ENCODE data around the gene CDKN2B-AS1.

The CDKN2B-AS1 gene

DNA sequence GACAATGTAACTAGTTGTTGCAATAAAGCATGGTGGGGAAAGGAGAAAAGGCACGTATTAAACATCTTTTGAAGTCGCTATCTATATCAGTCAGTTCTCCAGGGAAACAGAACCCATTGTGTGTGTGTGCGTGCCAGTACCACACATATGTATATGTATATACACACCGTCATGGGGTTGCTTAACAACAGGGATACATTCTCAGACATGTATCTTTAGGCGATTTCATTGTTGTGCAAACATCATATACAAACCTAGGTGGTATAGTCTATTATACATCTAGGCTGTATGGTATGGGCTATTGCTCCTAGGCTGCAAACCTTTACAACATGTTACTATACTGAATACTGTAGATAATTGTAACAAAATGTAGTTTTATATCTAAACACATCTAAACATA is 2.3 kb downstream of the CDKN2B-AS1 start:
- Histone ChIP-seq H3K4me3 (ENCODE audit: low read depth, low read length) (no peak overlapping the region), H3K27ac (no peak overlapping the region), H3K27me3 (ENCODE audit: control insufficient read depth, insufficient read depth, low read length) (no peaks in the 10 kb centered on the region), H3K79me2 (no peaks in the 10 kb centered on the region), H3K4me2 (ENCODE audit: low read length) (no peak overlapping the region), H3K9me3 (ENCODE audit: control insufficient read depth, low read length) (no peaks in the 10 kb centered on the region), H2AFZ (no peak overlapping the region), H3K36me3 (ENCODE audit: control insufficient read depth, insufficient read depth, low read length) (no peaks in the 10 kb centered on the region), H3K4me1 (no peaks in the 10 kb centered on the region), H3K9ac (no peak overlapping the region)
- TF ChIP-seq, protein P1, sequence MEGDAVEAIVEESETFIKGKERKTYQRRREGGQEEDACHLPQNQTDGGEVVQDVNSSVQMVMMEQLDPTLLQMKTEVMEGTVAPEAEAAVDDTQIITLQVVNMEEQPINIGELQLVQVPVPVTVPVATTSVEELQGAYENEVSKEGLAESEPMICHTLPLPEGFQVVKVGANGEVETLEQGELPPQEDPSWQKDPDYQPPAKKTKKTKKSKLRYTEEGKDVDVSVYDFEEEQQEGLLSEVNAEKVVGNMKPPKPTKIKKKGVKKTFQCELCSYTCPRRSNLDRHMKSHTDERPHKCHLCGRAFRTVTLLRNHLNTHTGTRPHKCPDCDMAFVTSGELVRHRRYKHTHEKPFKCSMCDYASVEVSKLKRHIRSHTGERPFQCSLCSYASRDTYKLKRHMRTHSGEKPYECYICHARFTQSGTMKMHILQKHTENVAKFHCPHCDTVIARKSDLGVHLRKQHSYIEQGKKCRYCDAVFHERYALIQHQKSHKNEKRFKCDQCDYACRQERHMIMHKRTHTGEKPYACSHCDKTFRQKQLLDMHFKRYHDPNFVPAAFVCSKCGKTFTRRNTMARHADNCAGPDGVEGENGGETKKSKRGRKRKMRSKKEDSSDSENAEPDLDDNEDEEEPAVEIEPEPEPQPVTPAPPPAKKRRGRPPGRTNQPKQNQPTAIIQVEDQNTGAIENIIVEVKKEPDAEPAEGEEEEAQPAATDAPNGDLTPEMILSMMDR (IDR thresholded peaks at IDR 0.05), result no peak

GRCh38 chr9:21997480-21997879 is 2.9 kb downstream of the CDKN2B-AS1 start:
- Histone ChIP-seq H3K4me1 (no peaks in the 10 kb centered on the region), H3K36me3 (ENCODE audit: control insufficient read depth, insufficient read depth, low read length) (no peaks in the 10 kb centered on the region), H3K27me3 (ENCODE audit: control insufficient read depth, insufficient read depth, low read length) (no peaks in the 10 kb centered on the region), H3K79me2 (no peaks in the 10 kb centered on the region), H3K27ac (no peak overlapping the region), H2AFZ (no peak overlapping the region), H3K9ac (no peak overlapping the region), H3K4me3 (ENCODE audit: low read depth, low read length) (no peak overlapping the region), H3K9me3 (ENCODE audit: control insufficient read depth, low read length) (no peaks in the 10 kb centered on the region), H3K4me2 (ENCODE audit: low read length) (no peak overlapping the region)
- TF ChIP-seq, protein P1 (IDR thresholded peaks at IDR 0.05), result no peak

- no peak overlapping the region for H3K4me2 ChIP-seq (ENCODE audit: low read length)
- no peaks in the 10 kb centered on the region for H3K79me2 ChIP-seq
- no peaks in the 10 kb centered on the region for H3K36me3 ChIP-seq (ENCODE audit: control insufficient read depth, insufficient read depth, low read length)
- TF ChIP-seq, protein P1 (IDR thresholded peaks at IDR 0.05), result no peak
- no peak overlapping the region for H2AFZ ChIP-seq
- H3K9me3 ChIP-seq (ENCODE audit: control insufficient read depth, low read length), result no peaks in the 10 kb centered on the region
- H3K9ac ChIP-seq, result no peak overlapping the region
- no peak overlapping the region for H3K27ac ChIP-seq
- no peaks in the 10 kb centered on the region for H3K4me1 ChIP-seq
- no peaks in the 10 kb centered on the region for H3K27me3 ChIP-seq (ENCODE audit: control insufficient read depth, insufficient read depth, low read length)
- no peak overlapping the region for H3K4me3 ChIP-seq (ENCODE audit: low read depth, low read length)
These were observed 3.4 kb downstream of the CDKN2B-AS1 start for GRCh38 chr9:21998026-21998425.

GRCh38 chr9:22002038-22002437 is 7.4 kb downstream of the CDKN2B-AS1 start:
- Histone ChIP-seq H3K36me3 (ENCODE audit: control insufficient read depth, insufficient read depth, low read length) (no peaks in the 10 kb centered on the region), H3K27me3 (ENCODE audit: control insufficient read depth, insufficient read depth, low read length) (no peaks in the 10 kb centered on the region)

More at GRCh38 chr9:22002038-22002437, 7.4 kb downstream of the CDKN2B-AS1 start:
- no peaks in the 10 kb centered on the region for H3K79me2 ChIP-seq
- H2AFZ ChIP-seq, result no peak overlapping the region
- H3K4me3 ChIP-seq (ENCODE audit: low read depth, low read length), result no peak overlapping the region
- H3K4me1 ChIP-seq, result no peaks in the 10 kb centered on the region
- no peak overlapping the region for H3K9ac ChIP-seq
- no peaks in the 10 kb centered on the region for H3K9me3 ChIP-seq (ENCODE audit: control insufficient read depth, low read length)
- TF ChIP-seq, protein P1 (IDR thresholded peaks at IDR 0.05), result no peak
- H3K27ac ChIP-seq, result no peak overlapping the region
- no peak overlapping the region for H3K4me2 ChIP-seq (ENCODE audit: low read length)

Measured in parathyroid adenoma (tissue), 2 donors.